SU-DHL-6 (cell line): Measurements from ENCODE around the gene NPFFR1.

Experiments used
- H2AFZ ChIP-seq: fragments of 200-600 bp; sonication (generic); 2 replicates; pipeline ENCODE4 v1.6.1; 2014; ENCODE audit warnings: low read depth, mild to moderate bottlenecking, moderate library complexity, mixed read lengths, antibody characterized with exemption, low read length; ENCODE audit not compliant: severe bottlenecking
- H3F3A ChIP-seq: fragments of 200-600 bp; shearing (Covaris generic); 2 replicates; pipeline ENCODE4 v1.6.0; 2016; ENCODE audit warnings: antibody characterized with exemption, mild to moderate bottlenecking; ENCODE audit not compliant: insufficient read depth
- H3K27ac ChIP-seq: fragments of 200-600 bp; sonication (generic); 2 replicates; pipeline ENCODE4 v1.5.1; 2016; ENCODE audit warnings: low read depth, mild to moderate bottlenecking, low read length, moderate library complexity, mixed read lengths
- H3K27me3 ChIP-seq: fragments of 200-600 bp; sonication (generic), shearing (Covaris generic); 2 replicates; pipeline ENCODE4 v1.6.0; 2014; ENCODE audit warnings: mild to moderate bottlenecking, low read length
- H3K36me3 ChIP-seq: fragments of 200-600 bp; sonication (generic); 2 replicates; pipeline ENCODE4 v1.6.1; 2014; ENCODE audit warnings: mild to moderate bottlenecking, low read length, mixed read lengths
- H3K4me2 ChIP-seq: fragments of 300-600, 200-600 bp; shearing (Covaris generic), sonication (generic); 2 replicates; pipeline ENCODE4 v1.6.0; 2014; ENCODE audit warnings: low read length, low read depth, mild to moderate bottlenecking; ENCODE audit not compliant: poor library complexity, severe bottlenecking
- H3K4me3 ChIP-seq: fragments of 200-600 bp; sonication (generic); 2 replicates; pipeline ENCODE4 v1.5.1; 2014; ENCODE audit warnings: antibody characterized with exemption, low read length, mild to moderate bottlenecking, mixed read lengths; ENCODE audit not compliant: insufficient read depth, poor library complexity, severe bottlenecking
- H3K79me2 ChIP-seq: fragments of 200-600 bp; sonication (generic); 2 replicates; pipeline ENCODE4 v1.6.1; 2014; ENCODE audit warnings: mild to moderate bottlenecking, low read length, moderate library complexity; ENCODE audit not compliant: insufficient read depth
- H3K9ac ChIP-seq: fragments of 200-600 bp; sonication (generic); 2 replicates; pipeline ENCODE4 v1.7.0; 2014; ENCODE audit warnings: mild to moderate bottlenecking, low read length
- H3K9me2 ChIP-seq: fragments of 200-600 bp; sonication (generic); replicated peaks from 2 replicates; pipeline ENCODE4 v1.6.1; 2014; ENCODE audit warnings: low read length; ENCODE audit not compliant: insufficient read depth
- H3K9me3 ChIP-seq: fragments of 200-600 bp; sonication (generic); 2 replicates; pipeline ENCODE4 v1.6.1; 2014; ENCODE audit warnings: low read length, mixed read lengths; ENCODE audit not compliant: insufficient read depth
- H4K20me1 ChIP-seq: fragments of 200-600 bp; sonication (generic); 2 replicates; pipeline ENCODE4 v1.6.1; 2014; ENCODE audit warnings: low read depth, mild to moderate bottlenecking, antibody characterized with exemption, low read length, moderate library complexity, mixed read lengths
- EZH2phosphoT487 ChIP-seq: fragments of 200-600 bp; sonication (generic), shearing (Covaris generic); conservative IDR thresholded peaks from 2 replicates; pipeline ENCODE4 v1.6.1; 2018; ENCODE audit warnings: mild to moderate bottlenecking, antibody characterized with exemption, low read length, moderate library complexity, mixed read lengths
- TF ChIP-seq, protein P1 (sequence below): fragments of 200-600 bp; sonication (generic); IDR thresholded peaks from one replicate; pipeline ENCODE4 v1.5.1; 2017; ENCODE audit warnings: antibody characterized with exemption, mild to moderate bottlenecking, low read length, moderate library complexity; ENCODE audit not compliant: insufficient read depth, poor library complexity, severe bottlenecking

Gene NPFFR1

DNA sequence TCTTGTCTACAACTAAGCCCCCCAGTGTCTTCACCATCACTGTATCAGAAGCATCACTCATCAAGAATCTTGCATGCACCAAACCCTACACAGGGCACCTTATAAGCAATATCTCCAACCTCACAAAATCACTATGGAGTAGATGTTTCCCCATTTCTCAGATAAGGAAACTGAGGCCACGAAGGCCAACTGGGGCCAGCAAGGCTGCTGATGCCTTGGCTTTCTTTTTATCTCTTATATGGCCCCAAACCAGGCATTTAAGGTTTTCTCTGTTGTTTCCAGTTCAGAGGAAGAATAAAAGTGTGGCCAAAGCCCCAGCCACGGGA lies 47.3 kb upstream of the NPFFR1 start:
- H3K4me2 ChIP-seq, result no peak overlapping the region

DNA sequence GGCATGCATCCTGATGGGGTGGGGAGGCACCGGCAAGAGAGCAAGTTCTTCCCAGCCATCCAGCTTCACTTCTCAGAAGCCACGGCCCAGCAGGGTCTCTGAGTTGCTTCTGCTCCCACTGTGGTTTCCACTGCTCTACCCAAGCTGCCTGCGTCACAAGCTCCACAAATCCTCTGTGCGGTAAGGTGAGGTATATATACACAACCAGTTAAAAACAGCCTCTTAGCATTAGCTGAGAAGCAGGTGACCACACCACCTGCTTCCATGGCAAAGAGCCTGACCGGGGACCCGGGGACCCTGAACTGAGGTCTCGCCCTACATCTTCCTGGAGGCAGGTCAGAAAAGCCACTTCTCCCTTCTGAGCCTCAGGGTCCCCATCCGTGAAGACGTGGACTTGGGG lies 46.9 kb upstream of the NPFFR1 start:
- no peaks in the 10 kb centered on the region for H3K9me3 ChIP-seq
- no peak overlapping the region for H3K27ac ChIP-seq
- H3K27me3 ChIP-seq, result no peaks in the 10 kb centered on the region
- no peaks in the 10 kb centered on the region for H3K36me3 ChIP-seq
- H3K9ac ChIP-seq, result no peak overlapping the region
- no peaks in the 10 kb centered on the region for H4K20me1 ChIP-seq
- no peak overlapping the region for H3K4me2 ChIP-seq
- no peaks in the 10 kb centered on the region for H3K79me2 ChIP-seq
- no peaks in the 10 kb centered on the region for H3F3A ChIP-seq
- H2AFZ ChIP-seq, result no peak overlapping the region
- no peak for TF ChIP-seq EZH2phosphoT487
- TF ChIP-seq, protein P1, sequence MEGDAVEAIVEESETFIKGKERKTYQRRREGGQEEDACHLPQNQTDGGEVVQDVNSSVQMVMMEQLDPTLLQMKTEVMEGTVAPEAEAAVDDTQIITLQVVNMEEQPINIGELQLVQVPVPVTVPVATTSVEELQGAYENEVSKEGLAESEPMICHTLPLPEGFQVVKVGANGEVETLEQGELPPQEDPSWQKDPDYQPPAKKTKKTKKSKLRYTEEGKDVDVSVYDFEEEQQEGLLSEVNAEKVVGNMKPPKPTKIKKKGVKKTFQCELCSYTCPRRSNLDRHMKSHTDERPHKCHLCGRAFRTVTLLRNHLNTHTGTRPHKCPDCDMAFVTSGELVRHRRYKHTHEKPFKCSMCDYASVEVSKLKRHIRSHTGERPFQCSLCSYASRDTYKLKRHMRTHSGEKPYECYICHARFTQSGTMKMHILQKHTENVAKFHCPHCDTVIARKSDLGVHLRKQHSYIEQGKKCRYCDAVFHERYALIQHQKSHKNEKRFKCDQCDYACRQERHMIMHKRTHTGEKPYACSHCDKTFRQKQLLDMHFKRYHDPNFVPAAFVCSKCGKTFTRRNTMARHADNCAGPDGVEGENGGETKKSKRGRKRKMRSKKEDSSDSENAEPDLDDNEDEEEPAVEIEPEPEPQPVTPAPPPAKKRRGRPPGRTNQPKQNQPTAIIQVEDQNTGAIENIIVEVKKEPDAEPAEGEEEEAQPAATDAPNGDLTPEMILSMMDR, result no peak
- H3K9me2 ChIP-seq, result no peaks in the 10 kb centered on the region
- H3K4me3 ChIP-seq, result no peak overlapping the region

More for the DNA sequence above, 47.3 kb upstream of the NPFFR1 start:
- TF ChIP-seq EZH2phosphoT487, result no peak
- TF ChIP-seq, protein P1, result no peak
- Histone ChIP-seq H3F3A (no peaks in the 10 kb centered on the region), H3K27me3 (no peaks in the 10 kb centered on the region), H3K9me3 (no peaks in the 10 kb centered on the region), H3K36me3 (no peaks in the 10 kb centered on the region), H3K27ac (no peak overlapping the region), H4K20me1 (no peaks in the 10 kb centered on the region), H2AFZ (no peak overlapping the region), H3K9ac (no peak overlapping the region), H3K4me3 (no peak overlapping the region), H3K79me2 (no peaks in the 10 kb centered on the region), H3K9me2 (no peaks in the 10 kb centered on the region)

DNA sequence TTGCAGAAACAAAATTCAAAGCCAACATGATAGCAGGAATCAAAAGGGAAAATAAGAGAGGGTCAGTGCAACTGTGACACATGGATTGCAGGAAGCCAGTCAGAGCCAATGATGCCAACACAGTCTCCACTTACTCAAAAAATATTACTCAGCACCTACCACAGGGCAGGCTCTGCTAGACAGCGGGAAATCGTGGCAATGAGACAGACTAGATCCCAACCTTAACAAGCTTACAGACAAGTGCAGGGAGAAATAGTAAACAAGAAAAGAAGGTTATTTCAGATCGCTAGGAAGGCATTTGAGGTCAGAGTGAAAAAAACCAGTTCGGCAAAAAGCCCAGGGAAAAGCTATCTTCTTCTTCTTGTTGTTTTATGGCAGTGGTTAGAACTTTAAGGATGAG lies 45.2 kb upstream of the NPFFR1 start:
- H3K9ac ChIP-seq, result no peak overlapping the region
- H3K4me2 ChIP-seq, result no peak overlapping the region
- no peak overlapping the region for H3K27ac ChIP-seq
- TF ChIP-seq EZH2phosphoT487, result no peak
- H3K27me3 ChIP-seq, result no peaks in the 10 kb centered on the region
- no peaks in the 10 kb centered on the region for H3K36me3 ChIP-seq
- no peak overlapping the region for H2AFZ ChIP-seq
- no peaks in the 10 kb centered on the region for H3K9me2 ChIP-seq
- H3K79me2 ChIP-seq, result no peaks in the 10 kb centered on the region
- no peaks in the 10 kb centered on the region for H3F3A ChIP-seq
- no peak overlapping the region for H3K4me3 ChIP-seq
- no peaks in the 10 kb centered on the region for H4K20me1 ChIP-seq
- H3K9me3 ChIP-seq, result no peaks in the 10 kb centered on the region

DNA sequence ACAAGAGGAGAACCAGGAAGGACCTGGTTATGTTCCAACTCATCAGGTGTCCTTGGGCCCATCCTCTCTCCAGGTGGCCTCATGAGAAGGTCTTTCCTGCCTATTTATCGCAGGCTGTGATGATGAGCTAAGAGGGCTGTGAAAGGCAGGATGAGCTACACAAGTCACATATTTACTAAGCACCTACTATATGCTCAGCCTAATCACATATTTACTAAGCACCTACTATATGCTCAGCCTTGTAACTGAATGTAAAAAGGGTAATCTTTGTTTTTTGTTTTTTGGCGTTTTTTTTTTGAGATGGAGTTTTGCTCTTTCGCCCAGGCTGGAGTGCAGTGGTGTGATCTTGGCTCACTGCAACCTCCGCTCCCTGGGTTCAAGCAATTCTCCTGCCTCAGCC lies 44.2 kb upstream of the NPFFR1 start:
- TF ChIP-seq, protein P1, result no peak
- TF ChIP-seq EZH2phosphoT487, result no peak
- Histone ChIP-seq H3K4me2 (no peak overlapping the region), H3K9me2 (no peaks in the 10 kb centered on the region), H3F3A (no peaks in the 10 kb centered on the region), H3K4me3 (no peak overlapping the region), H3K27me3 (no peaks in the 10 kb centered on the region), H4K20me1 (no peaks in the 10 kb centered on the region), H3K79me2 (no peaks in the 10 kb centered on the region), H3K36me3 (no peaks in the 10 kb centered on the region), H3K9me3 (no peaks in the 10 kb centered on the region), H3K9ac (no peak overlapping the region), H2AFZ (no peak overlapping the region), H3K27ac (no peak overlapping the region)
